Hematopoietic multipotent progenitor cell treated with erythropoietin and hydrocortisone succinate and interleukin-3 and kit ligand, for 15 days (in vitro differentiated cells): ENCODE data around the gene CEP128.

ENCODE experiments used
- DNase-seq: peaks from one replicate; pipeline ENCODE4 v3.0.0-alpha.2; 2015; ENCODE audit warnings: low spot score

The CEP128 gene

DNA sequence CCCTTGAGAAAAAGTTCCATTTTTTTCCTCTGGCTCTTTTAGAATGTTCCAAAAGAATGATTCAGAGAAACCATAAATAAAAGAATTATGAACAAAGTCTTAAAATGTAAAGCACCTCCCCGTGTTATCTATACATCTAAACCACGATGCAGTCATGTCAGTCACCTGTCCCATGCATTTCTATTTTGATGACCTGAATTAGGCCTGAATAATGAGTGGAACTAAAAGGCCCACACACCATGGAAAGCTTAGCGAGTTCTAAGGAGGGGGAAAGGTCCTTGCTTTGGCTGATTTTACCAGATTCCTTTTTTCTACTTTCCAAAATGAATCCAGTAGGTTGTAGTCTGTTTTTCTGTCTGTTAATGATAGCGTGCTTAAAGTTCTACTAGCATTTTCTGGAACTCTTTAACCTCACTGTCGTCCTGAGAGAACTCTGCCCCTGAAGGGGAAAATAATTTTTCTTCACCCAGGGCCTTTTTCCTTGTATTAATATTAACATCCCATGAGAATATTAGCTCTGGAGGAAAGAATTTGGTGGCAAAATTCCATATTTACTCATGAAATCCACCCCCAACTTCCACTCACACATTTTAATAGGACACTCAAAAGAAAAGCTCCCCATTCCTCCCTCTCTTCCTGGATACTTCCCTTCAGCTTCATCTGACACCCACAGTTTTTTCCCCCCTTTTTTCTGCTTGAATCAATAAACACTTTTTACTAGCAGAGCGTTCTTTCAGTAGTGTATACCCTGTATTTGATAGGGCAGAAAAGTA, 464.0 kb downstream of the CEP128 start:
- DNase-seq, result no peak

DNA sequence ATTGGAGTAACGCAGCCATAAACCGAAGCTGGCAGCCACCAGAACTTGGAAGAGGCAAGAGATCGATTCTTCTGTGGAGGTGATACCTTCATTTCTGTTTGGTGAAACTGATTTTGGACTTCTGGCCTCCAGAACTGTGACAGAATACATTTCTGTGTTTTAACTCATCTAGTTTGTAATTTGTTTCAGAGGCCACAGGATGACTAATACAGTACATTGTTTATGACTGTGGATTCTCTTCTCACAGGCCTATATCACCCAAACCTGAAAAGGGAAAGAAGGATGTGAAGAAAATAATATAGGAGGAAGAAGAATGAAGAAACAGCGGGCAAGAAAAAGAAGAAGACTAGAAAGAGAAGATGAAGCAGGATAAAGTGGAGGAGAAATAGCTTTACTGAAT, 466.5 kb downstream of the CEP128 start:
- no peak for DNase-seq

DNA sequence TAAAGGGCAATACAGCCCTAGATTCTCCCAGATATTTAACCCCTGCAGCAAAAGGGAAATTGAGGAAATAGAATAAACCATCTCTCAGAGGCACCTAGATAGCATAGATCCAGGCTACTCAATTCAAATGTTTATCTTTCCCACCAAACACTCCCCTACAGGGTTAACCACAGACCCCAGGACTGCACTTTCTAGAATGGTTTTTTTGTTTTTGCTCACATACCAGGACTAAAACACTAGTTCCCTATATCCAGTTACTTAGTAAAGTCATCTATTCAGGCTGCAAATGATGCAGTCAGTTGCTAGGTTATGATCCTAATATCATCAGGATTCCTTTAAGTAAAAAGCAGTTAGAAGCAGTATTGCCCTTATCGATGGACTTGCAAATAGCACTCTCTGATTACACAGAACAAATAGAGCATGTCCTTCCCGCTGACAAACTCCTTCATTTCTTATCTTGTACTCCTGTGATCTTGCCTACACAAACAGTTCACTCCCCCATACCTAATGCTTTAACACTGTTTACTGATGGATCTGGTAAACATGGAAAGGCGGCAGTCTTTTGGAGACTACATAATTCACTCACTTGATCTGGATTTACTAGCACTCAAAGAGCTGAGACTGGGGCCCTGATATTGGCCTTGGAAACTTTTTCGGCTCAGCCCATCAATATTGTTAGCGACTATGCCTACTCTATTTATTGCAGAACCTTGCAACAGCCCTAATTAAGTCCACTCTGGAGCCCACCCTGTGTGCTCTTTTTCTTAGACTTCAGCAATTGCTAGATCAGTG, 473.0 kb downstream of the CEP128 start:
- DNase-seq, result no peak

DNA sequence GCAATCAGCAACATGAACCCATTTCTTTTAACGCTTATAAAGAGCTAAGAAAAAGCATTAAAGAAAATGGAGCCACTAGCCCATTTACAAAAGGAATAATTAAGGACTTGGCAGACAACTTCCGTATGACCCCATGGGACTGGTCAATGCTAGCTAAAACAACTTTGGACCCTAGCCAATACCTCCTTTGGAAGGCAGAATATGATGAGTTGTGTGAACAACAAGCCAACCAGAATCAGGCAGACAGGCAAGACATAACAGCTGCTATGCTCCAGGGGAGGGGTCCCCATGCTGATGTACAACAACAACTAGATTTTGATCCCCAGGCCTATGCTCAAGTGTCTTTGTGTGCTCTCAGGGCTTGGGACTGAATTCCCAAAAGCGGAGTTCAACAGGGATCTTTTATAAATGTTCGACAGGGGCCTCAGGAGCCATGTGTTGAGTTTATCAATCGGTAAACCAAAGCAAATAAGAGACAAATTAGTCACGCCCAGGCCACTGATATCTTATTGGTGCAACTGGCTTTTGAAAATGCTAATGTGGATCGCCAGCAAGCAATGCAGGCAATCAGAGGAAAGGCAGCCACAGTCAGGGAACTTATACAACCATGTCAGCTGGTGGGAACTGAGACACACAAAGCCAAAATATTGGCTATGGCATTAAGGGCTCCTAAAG, 475.9 kb downstream of the CEP128 start:
- DNase-seq, result no peak

DNA sequence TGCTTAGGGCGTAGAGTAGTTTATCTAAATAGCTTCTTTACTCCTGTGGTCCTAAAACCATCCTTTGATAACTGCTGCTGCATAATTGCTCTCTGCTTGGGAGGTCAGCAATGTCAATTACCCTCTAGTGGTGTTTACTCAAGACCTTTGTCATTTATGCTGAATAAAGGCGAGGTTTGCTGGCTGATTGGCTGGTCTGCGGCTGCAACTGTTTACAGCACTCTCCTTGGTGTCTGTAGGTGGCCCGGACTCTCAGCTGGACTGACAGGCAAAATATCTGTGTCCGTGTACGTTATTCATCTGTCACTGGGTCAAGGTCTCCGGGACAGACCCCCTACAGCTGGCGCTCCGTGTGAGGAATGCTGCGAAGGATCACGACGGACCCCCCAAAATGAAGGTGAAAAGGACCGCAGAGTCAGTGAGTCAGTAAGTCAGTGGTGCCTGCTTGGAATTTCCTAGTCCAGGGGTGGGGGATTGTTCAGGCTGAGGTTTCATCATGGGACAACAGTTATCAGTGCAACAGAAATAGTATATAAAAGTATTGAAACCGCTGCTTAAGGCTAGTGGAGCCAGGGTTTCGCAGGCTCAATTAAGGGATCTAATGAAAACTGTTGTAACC, 476.9 kb downstream of the CEP128 start:
- no peak for DNase-seq

DNA sequence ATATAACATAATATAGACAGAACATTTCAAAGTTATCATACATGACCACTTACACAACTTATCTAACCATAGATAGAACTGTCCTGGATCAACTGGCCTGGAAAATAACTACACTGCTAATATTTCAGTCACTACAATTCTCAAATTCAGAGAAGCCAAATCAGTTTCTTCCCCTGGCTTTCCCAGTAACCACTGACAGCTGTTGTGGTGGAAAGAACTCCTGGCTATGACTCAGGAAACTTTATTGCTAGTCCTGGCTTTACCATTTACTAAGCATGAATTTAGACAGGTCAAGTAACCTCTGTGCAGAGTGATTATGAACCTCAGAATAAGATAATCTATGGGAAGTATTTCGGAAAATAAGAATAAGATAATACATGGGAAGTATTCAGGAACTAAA, 485.3 kb downstream of the CEP128 start:
- no peak for DNase-seq

DNA sequence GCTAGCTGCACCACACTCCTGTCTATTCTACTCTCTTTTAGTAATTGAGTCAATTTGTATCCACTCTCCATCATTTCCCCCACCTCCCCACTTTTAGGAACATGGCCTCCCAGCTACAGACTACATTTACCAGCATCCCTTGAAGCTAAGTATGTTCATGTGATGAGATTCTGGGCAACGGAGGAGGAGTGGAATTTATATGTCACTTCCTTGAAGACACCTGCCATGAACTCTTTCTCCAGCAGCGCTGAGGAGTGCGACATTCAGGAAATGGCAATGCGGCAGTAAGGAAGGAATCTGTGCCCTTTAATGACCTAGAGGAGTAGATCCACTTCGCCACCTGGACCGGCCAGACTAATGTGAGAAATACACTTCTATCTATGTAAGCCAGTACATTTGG, 486.5 kb downstream of the CEP128 start:
- DNase-seq, result no peak

DNA sequence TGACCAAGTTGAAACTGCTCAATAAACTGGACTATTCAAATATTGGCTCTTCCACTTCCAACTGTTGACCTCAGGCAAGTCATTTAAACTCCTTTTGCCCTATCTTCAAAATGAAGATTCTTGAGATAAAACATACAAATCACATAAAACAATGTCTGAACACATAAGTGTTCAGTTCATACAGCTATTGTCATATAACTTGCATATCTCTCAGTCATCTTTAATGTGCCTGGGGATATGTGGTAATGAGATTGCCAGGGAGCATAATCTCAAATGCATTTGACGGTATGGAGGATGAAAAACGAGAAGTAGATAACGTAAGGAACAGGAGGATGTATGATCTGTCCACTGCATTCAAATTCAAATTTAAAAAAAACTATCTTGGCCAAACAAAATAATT, 493.3 kb downstream of the CEP128 start:
- no peak for DNase-seq

DNA sequence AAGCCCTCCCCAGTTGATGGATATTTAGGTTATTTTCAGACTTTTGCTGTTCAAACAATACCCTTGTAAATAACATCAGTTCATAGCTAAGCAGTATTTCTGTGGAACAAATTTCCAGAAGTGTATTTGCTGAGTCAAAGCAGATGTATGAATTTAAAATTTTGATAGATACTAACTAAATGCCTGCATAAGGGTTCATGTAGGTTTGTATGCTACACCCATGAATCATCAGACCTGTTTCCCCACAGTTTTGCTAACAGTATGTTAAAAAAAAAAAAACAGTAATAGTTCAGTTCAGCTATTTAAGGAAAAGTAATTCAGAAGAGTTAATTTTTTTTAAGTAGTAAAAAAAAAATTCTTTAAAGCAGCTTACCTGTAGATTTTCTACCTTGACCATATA, 494.1 kb downstream of the CEP128 start:
- DNase-seq, result no peak
